Fibroblast of peridontal ligament (primary cell): ENCODE measurements around the gene SLC8A1.

ENCODE experiments used
- DNase-seq: peaks from one replicate; pipeline ENCODE4 v3.0.0-alpha.2; 2010; ENCODE audit errors: extremely low read depth

SLC8A1 gene

DNA sequence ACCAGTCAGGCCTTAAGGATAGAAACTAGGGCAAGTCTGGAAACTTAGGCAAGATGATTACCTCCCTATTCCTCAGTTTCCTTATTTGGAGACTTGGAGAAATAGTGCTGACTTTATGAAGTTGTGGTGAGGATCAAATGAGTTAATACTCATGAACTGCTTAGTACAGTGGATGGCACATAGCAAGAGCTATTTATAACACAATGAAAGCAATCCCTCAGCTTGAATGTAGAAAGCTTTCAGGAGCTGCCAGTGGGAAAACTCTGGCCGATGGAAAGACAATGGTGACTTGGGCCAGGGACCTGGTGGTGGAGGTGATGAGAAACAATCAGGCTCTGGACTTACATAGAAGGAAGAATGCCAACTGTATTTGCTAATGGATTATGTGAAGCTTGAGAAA is 403.4 kb downstream of the SLC8A1 start:
- no peak for DNase-seq

DNA sequence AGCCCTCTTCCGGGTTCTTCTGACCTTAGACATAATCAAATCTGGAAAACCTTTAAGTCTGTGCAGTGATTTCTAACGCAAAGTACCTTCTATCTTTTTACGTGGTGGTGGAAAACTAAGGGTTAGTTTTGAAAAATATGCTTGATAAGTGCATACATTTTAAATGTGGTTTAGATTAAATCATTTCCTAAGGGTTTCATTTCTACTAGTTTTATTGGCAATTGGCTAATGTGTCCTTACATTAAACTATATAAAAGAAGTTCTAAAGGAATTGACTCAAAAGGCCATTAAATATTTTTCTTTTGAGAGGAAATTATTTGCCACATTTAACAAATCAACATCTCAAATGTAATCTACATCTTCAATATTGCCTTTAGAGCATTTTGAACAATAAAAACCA is 404.5 kb downstream of the SLC8A1 start:
- DNase-seq, result no peak
